ENCODE results near the gene UBAC2.

GRCh38 chr13:99381766-99382165 lies 181.1 kb downstream of the UBAC2 start:
- TF ChIP-seq CTCF (IDR thresholded peaks at IDR 0.05), result no peak
- no peak for TF ChIP-seq ZFX (IDR thresholded peaks at IDR 0.05; ENCODE audit: borderline replicate concordance)
